GM21576 (cell line): ENCODE data around the gene CST1.
A peak's percentile ranks its signal among the peaks of the same experiment; 100 is the strongest.
"Not testable (repeated sequence)": the region's sequence is repeated elsewhere in the genome, so short reads cannot be mapped to it uniquely, and the experiment has no call there.

ENCODE experiments used
- ATAC-seq: cut with Tn5 transposase; IDR thresholded peaks from one replicate; pipeline ENCODE4 v1.9.1; 2021; ENCODE audit warnings: mild to moderate bottlenecking, moderate library complexity; ENCODE audit not compliant: unreplicated experiment

CST1 gene

GRCh38 chr20:23755131-23755611, 4.4 kb upstream of the CST1 start:
- not testable (repeated sequence) for ATAC-seq

GRCh38 chr20:23754731-23755130, 4.0 kb upstream of the CST1 start:
- no peak for ATAC-seq

- ATAC-seq = no peak
Observed at GRCh38 chr20:23753589-23753988, 2.9 kb upstream of the CST1 start.

GRCh38 chr20:23753194-23753548, 2.4 kb upstream of the CST1 start:
- ATAC-seq = no peak

- ATAC-seq = no peak
Observed at GRCh38 chr20:23752481-23753193, 1.9 kb upstream of the CST1 start.

GRCh38 chr20:23752019-23752418, 1.3 kb upstream of the CST1 start:
- no peak for ATAC-seq

GRCh38 chr20:23749746-23750145, 989 bp downstream of the CST1 start:
- no peak for ATAC-seq

- not testable (repeated sequence) for ATAC-seq
Observed at GRCh38 chr20:23748975-23749374, 1.8 kb downstream of the CST1 start.

- not testable (repeated sequence) for ATAC-seq
Observed at GRCh38 chr20:23747551-23747950, 3.2 kb downstream of the CST1 start.

- ATAC-seq = not testable (repeated sequence)
Observed at GRCh38 chr20:23747092-23747491, 3.6 kb downstream of the CST1 start.

GRCh38 chr20:23746321-23746720, 4.4 kb downstream of the CST1 start:
- ATAC-seq = no peak

- no peak for ATAC-seq
Observed at GRCh38 chr20:23745247-23745646, 5.5 kb downstream of the CST1 start.

GRCh38 chr20:23744817-23745216, 5.9 kb downstream of the CST1 start:
- no peak for ATAC-seq

GRCh38 chr20:23735391-23735790, 15.3 kb downstream of the CST1 start:
- ATAC-seq = not testable (repeated sequence)

GRCh38 chr20:23734949-23735348, 15.8 kb downstream of the CST1 start:
- not testable (repeated sequence) for ATAC-seq

GRCh38 chr20:23734440-23734839, 16.3 kb downstream of the CST1 start:
- not testable (repeated sequence) for ATAC-seq

GRCh38 chr20:23727016-23727415, 23.7 kb downstream of the CST1 start:
- ATAC-seq = no peak

GRCh38 chr20:23725102-23725501, 25.6 kb downstream of the CST1 start:
- ATAC-seq = no peak

GRCh38 chr20:23723659-23724307, 27.0 kb downstream of the CST1 start:
- ATAC-seq = peak; percentile 72

GRCh38 chr20:23722851-23723250, 27.9 kb downstream of the CST1 start:
- ATAC-seq = not testable (repeated sequence)

GRCh38 chr20:23721962-23722361, 28.8 kb downstream of the CST1 start:
- ATAC-seq = no peak

- not testable (repeated sequence) for ATAC-seq
Observed at GRCh38 chr20:23719351-23719750, 31.4 kb downstream of the CST1 start.
